A673 (cell line): ENCODE data around the gene KRIT1.
"Not testable (repeated sequence)": the region's sequence is repeated elsewhere in the genome, so short reads cannot be mapped to it uniquely, and the experiment has no call there.

Experiments used
- CTCF ChIP-seq: fragments of 300-800, 200-600 bp; sonication (generic); conservative IDR thresholded peaks from 2 replicates; pipeline ENCODE4 v1.5.1; 2017; ENCODE audit warnings: low read depth, mild to moderate bottlenecking, antibody characterized with exemption, low read length, moderate library complexity, mixed read lengths
- EZH2 ChIP-seq: fragments of 200-600 bp; sonication (generic); IDR thresholded peaks from 2 replicates; pipeline ENCODE4 v1.6.1; 2017; ENCODE audit warnings: borderline replicate concordance, low read depth, mild to moderate bottlenecking, mixed read lengths, antibody characterized with exemption, low read length; ENCODE audit not compliant: poor library complexity, severe bottlenecking

- TF ChIP-seq CTCF, EZH2: not testable (repeated sequence)
Observed at GRCh38 chr7:92169529-92169928, 76.2 kb downstream of the KRIT1 start.
